AG04450 (cell line): Measurements from ENCODE around the gene HORMAD1. TPM values are rescaled to one million over a fixed set of nuclear protein-coding genes. Genes with fewer than 3 reads are reported as not detected.

ENCODE experiments used
- CTCF ChIA-PET: fragments of 300-600, 350-600 bp; formaldehyde crosslinking; extraction: SDS; loops from one replicate; lab custom pipeline; 2022; ENCODE audit warnings: antibody characterized with exemption, inconsistent platforms; lab: Charles Lee
- POLR2A ChIA-PET: fragments of 350-600 bp; formaldehyde crosslinking; extraction: SDS; loops from one replicate; lab custom pipeline; 2021; ENCODE audit warnings: antibody characterized with exemption, inconsistent platforms; lab: Yijun Ruan, JAX
- DNase-seq: peaks from one replicate; pipeline ENCODE4 v3.0.0-alpha.2; 2011; ENCODE audit warnings: low read depth, low spot score
- H3K27ac ChIP-seq: one replicate; pipeline ENCODE4 v1.5.1; 2012; ENCODE audit warnings: low read depth, low read length, control low read depth
- H3K27me3 ChIP-seq: one replicate; pipeline ENCODE4 v1.6.0; 2012; ENCODE audit warnings: low read length; ENCODE audit not compliant: control insufficient read depth, insufficient read depth
- H3K4me3 ChIP-seq: 2 replicates; pipeline ENCODE4 v1.5.1; 2011; ENCODE audit warnings: mild to moderate bottlenecking, low read depth, low read length, control low read depth
- H3K9me3 ChIP-seq: 2 replicates; pipeline ENCODE4 v1.5.1; 2012; ENCODE audit warnings: low read length; ENCODE audit not compliant: control insufficient read depth, insufficient read depth
- polyA plus RNA-seq: library from polyadenylated mRNA; depleted of rRNA; stranded (reverse); fragments of >200 nt; gene quantifications from 2 replicates; pipeline ENCODE4 v1.2.3, GENCODE V29; 2011
- TF ChIP-seq, protein P1 (sequence below): IDR thresholded peaks from 2 replicates; pipeline ENCODE4 v1.5.1; 2011; ENCODE audit warnings: low read depth, low read length, control low read depth, inconsistent platforms

HORMAD1 gene
- polyA plus RNA-seq, 1 experiment = not detected

DNA sequence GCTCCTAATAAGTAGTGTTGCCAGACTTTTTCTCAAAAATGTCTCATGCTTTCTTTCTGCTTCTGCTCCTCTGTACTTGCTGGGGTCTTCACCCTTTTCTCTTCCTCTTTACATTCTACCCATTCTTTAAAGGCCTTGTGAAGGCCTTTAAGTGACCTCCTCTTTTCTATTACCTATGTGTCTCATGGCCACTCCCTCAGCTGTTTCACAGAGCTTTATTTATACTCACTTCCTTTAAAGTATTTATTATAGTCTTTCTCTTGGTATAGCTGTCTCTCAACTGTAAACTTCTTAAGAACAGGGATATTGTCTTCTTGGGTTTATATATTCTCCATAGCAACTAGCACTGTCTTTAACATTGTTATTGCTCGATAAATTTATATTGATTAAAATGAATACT, 24.5 kb downstream of the HORMAD1 start:
- no peak overlapping the region for H3K27ac ChIP-seq
- TF ChIP-seq, protein P1, sequence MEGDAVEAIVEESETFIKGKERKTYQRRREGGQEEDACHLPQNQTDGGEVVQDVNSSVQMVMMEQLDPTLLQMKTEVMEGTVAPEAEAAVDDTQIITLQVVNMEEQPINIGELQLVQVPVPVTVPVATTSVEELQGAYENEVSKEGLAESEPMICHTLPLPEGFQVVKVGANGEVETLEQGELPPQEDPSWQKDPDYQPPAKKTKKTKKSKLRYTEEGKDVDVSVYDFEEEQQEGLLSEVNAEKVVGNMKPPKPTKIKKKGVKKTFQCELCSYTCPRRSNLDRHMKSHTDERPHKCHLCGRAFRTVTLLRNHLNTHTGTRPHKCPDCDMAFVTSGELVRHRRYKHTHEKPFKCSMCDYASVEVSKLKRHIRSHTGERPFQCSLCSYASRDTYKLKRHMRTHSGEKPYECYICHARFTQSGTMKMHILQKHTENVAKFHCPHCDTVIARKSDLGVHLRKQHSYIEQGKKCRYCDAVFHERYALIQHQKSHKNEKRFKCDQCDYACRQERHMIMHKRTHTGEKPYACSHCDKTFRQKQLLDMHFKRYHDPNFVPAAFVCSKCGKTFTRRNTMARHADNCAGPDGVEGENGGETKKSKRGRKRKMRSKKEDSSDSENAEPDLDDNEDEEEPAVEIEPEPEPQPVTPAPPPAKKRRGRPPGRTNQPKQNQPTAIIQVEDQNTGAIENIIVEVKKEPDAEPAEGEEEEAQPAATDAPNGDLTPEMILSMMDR = no peak
- CTCF ChIA-PET = interaction anchor here (1.5 to 2.4 kb wide), 2 partner anchors 117 to 136 kb away, joined by 7 to 12 read pairs; no protein-coding TSS in a partner anchor
- no peak for DNase-seq
- no peaks in the 10 kb centered on the region for H3K27me3 ChIP-seq
- peak overlapping the region; percentile 93 for H3K4me3 ChIP-seq
- no peaks in the 10 kb centered on the region for H3K9me3 ChIP-seq
- POLR2A ChIA-PET = interaction anchor here (0.9 kb wide), 1 partner anchor 117 kb away, joined by 4 read pairs; the partner anchor contains the start of gene MCL1

DNA sequence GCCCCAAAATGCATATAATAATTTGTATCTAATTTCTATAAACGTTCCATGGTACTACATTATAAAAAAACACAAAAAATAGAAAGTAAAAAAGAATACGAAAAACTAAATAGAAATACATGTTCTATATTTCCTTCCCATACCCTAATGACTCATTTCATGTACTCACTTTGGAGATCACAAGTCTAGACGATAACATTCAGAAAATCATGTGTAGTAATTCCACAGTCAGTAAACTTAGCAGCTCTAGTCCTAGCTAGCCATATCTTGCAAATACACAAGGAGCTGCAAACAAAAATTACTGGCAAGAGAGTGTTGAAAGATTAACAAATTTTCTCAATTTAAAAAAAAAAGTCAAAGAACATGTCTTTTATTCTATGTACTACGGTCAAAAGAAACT, 25.1 kb downstream of the HORMAD1 start:
- TF ChIP-seq, protein P1 = no peak
- no peak for DNase-seq
- no peak overlapping the region for H3K4me3 ChIP-seq
- no peak overlapping the region for H3K27ac ChIP-seq
- H3K27me3 ChIP-seq = no peaks in the 10 kb centered on the region
- no peaks in the 10 kb centered on the region for H3K9me3 ChIP-seq
- ChIA-PET CTCF (interaction anchor here (2.4 kb wide), 1 partner anchor 135 kb away, joined by 12 read pairs; no protein-coding TSS in a partner anchor), POLR2A (no interaction called here)

DNA sequence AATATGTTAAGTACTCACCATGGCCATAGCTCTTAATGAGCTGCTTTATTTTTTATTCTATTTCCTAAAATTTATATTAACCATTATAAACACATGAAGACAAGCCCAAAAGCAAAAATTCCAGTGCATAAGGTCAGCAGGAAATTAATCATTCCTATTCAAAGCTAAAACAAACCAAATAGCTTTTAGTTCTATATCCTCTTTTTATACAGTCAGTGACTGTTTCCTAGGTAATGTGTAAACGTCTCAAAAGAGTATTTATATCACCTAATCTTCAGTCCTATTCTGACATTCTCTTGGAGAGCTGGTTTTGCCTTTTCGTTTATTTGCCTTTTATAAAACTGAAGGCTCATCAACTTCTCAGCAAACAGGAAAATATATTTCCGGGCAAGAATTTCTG, 28.0 kb downstream of the HORMAD1 start:
- TF ChIP-seq, protein P1 = no peak
- Histone ChIP-seq H3K9me3 (no peaks in the 10 kb centered on the region), H3K27ac (no peak overlapping the region), H3K27me3 (no peaks in the 10 kb centered on the region), H3K4me3 (no peak overlapping the region)
- CTCF ChIA-PET = interaction anchor here (1.1 to 2.2 kb wide), 2 partner anchors 81 to 120 kb away, joined by 7 to 9 read pairs; no protein-coding TSS in a partner anchor
- POLR2A ChIA-PET = no interaction called here
- no peak for DNase-seq

DNA sequence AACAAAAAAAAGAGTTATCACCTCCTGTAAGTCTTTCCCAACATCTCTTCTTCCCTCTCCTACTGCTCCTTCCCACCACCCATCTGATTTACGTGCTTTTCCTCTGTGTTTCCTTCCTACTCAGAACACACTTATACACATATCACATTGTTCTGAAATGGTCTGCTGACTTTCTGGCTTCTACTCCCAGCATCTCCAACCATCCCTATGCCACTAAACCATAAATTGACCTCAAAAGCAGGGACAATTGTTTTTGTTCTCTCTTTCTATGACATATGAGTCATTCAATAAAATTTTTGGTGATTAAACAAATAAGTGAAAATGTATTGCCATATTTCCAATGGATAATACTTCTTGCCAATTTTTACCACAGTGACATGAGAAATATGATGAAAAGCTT, 31.9 kb downstream of the HORMAD1 start:
- TF ChIP-seq, protein P1 = no peak
- Histone ChIP-seq H3K4me3 (no peak overlapping the region), H3K27ac (no peak overlapping the region), H3K27me3 (no peaks in the 10 kb centered on the region), H3K9me3 (no peaks in the 10 kb centered on the region)
- ChIA-PET POLR2A (no interaction called here), CTCF (interaction anchor here (0.9 kb wide), 1 partner anchor 124 kb away, joined by 3 read pairs; no protein-coding TSS in a partner anchor)
- DNase-seq = no peak

DNA sequence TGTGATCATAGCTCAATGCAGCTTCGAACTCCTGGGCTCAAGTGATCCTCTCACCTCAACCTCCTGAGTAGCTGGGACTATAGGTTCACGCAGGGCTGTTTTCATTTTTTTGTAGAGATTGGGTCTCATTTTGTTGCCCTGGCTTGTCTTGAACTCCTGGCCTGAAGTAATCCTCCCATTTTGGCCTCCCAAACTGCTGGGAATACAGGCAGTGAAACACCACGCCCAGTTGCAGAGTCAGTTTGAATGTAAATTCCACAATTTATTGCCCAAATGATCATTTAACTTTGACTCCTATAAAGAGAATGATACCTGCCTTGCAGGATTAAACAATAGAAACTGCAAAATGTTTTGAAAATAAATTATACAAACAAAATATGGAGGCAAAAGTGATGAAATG, 34.4 kb downstream of the HORMAD1 start:
- Histone ChIP-seq H3K4me3 (no peak overlapping the region), H3K27ac (no peak overlapping the region), H3K27me3 (no peaks in the 10 kb centered on the region), H3K9me3 (no peaks in the 10 kb centered on the region)
- ChIA-PET CTCF (interaction anchor here (0.7 to 2.0 kb wide), 3 partner anchors 33 to 126 kb away, joined by 3 to 6 read pairs (median 4); no protein-coding TSS in a partner anchor), POLR2A (no interaction called here)
- DNase-seq = no peak
- TF ChIP-seq, protein P1 = no peak
